GM19238 (cell line): Measurements from ENCODE around the gene BAG2.

ENCODE experiments used
- DNase-seq: peaks from one replicate; pipeline ENCODE4 v3.0.0; 2011; ENCODE audit warnings: low spot score; ENCODE audit not compliant: insufficient read length

Gene BAG2

GRCh38 chr6:57172136-57173055 is at the start of gene BAG2:
TSS of gene BAG2 (plus strand) at chr6:57172326. CDS start at chr6:57172698, 372 bp downstream.
- peak; percentile 76 for DNase-seq

DNA sequence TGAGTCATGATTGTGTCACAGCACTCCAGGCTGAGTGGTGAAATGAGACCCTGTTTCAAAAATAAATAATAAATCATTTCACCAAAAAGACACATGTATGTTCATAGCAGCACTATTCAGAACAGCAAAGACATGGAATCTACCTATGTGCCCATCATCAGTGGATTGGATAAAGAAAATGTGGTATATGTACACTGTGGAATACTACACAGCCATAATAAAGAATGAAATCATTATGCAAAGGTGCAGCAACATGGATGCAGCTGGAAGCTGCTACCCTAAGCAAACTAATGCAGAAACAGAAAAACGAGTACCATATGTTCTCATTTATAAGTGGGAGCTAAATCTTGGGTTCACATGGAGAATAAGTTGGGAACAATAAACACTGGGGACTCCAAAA is 49.0 kb upstream of the BAG2 start:
- DNase-seq = no peak

DNA sequence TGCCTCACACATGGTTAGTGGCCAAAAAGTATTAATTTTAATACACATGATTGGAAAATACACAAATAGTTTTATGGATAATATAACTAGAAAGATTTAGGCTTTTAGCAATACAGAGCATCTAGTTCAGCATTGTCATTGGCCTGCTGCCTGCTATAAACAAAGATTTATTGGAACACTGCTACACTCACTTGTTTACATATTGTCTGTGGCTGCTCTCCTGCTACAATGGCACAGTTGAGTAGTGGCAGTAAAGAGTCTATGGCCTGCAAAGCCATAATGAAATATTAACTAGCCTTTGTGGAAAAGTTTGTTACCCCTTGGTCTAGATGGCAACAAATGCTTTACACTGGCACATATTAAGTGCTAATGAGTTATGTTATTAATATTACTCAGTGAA is 44.4 kb upstream of the BAG2 start:
- DNase-seq = no peak

- no peak for DNase-seq
Observed at GRCh38 chr6:57130661-57131177, 41.4 kb upstream of the BAG2 start.

DNA sequence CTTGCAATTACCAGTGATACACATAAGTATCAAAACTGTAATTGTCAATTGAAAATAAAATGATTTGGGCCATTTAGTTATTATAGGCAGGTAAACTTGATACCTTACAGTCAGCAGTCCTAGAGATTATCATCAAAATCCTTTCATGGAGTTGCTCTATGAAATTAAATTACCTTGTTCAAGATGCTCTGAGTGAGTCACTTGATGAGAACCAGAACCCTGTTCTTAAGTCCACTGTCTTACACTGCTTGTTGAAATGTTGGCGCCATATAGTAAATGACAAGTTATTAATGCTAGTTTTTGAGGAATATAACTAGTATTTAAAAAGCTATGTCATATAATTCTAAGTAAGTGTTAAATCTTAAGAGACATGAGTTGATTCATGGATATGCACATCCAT is 37.2 kb upstream of the BAG2 start:
- no peak for DNase-seq

GRCh38 chr6:57135885-57136284 is 36.2 kb upstream of the BAG2 start:
- no peak for DNase-seq

DNA sequence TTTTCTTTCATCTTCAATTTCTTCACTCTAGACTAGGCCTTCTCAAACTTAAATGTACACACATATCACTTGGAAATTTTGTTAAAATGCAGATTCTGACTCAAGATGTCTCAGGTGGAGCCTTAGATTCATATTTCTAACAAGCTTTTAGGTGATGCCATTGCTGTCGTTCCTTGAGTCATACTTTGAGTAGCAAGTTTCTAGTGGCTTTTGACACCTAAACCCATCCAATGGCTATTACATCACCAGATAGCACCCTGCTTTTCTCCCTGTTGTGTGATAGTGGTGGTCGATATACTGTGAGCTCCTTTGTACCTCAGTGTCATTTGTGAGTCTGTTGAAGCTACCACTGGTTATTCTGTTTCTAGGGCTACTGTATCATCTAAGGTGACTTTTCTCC is 34.8 kb upstream of the BAG2 start:
- no peak for DNase-seq

GRCh38 chr6:57138026-57138425 is 34.1 kb upstream of the BAG2 start:
- no peak for DNase-seq

DNA sequence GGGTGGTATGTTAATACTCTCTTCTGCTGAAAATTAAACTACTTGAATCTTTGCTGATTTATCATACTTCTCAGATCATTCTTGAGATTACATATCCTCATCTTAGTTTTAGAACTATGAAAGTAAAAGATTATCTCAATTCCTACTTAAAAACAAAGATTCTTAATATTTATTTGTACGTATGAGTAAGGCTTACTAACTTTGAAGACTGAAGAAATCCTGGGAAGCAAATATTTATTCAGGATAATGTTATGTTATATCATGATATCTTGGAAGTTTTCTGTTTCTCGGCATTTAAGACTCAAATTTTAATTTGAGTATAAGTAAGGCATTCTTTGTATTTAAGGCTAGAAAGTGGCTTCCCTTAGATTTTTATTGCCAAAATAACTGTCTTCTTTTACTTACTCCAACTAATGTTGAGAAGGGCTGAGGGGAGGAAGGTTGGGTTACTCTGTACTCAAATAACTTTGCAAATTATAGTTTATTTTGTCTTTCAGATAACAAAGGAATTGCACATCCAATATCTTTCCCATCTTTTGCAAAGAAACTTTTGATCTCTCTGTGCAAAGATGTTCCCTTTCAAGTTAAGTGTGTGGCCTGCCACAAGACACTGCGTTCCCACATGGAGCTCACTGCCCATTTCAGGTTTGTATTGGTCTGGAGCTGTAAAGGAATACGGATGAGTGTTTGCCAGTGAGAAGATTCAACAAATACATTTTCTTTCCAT is 30.5 kb upstream of the BAG2 start:
- no peak for DNase-seq

- no peak for DNase-seq
Observed at GRCh38 chr6:57142178-57142525, 30.0 kb upstream of the BAG2 start.

DNA sequence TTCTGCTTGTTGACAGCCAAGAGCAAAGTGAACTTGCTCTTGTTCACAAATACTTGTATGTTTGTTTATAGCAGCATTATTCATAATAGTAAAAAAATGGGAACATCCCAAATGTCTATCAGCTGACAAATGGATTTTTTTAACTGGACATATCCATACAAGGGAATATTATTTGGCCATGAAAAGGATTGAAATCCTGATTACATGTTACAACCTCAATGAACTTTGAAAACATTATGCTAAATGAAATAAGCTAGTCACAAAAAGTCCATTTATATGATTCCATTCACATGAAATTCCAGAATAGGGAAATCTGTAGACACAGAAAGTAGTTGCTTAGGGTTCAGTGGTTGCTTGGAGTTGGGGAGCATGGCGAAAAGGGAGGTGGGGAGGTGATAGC is 28.4 kb upstream of the BAG2 start:
- no peak for DNase-seq

DNA sequence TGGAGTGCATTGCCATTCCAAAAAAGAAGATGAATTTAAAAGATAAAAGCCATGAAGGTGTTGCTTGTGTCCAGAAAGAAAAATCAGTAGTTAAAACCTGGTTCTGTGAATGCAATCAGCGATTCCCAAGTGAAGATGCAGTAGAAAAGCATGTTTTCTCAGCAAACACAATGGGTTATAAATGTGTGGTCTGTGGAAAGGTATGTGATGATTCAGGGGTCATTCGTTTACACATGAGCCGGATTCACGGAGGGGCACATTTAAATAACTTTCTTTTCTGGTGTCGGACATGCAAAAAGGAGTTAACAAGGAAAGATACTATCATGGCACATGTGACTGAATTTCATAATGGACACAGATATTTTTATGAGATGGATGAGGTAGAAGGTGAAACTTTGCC is 24.7 kb upstream of the BAG2 start:
- DNase-seq = no peak

DNA sequence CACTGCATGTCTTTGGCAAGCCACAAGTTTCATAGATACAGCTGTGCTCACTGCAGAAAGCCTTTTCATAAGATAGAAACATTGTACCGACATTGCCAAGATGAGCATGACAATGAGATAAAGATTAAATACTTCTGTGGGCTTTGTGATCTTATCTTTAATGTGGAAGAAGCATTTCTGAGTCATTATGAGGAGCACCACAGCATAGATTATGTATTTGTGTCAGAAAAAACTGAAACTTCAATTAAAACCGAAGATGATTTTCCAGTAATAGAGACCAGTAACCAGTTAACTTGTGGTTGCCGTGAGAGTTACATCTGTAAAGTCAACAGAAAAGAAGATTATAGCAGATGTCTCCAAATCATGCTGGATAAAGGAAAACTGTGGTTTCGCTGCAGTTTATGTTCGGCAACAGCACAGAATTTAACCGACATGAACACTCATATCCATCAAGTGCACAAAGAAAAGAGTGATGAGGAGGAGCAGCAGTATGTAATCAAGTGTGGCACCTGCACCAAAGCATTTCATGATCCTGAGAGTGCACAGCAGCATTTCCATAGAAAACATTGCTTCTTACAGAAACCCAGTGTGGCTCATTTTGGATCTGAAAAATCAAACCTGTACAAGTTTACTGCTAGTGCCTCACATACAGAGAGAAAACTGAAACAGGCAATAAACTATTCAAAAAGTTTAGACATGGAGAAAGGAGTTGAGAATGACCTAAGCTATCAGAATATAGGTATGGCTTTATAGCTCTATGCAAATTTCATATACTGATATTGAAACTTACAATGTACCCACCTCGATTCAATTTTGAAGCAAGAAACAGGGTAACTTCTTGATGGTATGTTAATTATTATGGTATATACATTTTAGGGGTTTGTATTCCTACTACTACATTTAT is 23.9 kb upstream of the BAG2 start:
- DNase-seq = no peak

GRCh38 chr6:57158658-57159057 is 13.5 kb upstream of the BAG2 start:
- DNase-seq = no peak

GRCh38 chr6:57159127-57159526 is 13.0 kb upstream of the BAG2 start:
- DNase-seq = no peak

DNA sequence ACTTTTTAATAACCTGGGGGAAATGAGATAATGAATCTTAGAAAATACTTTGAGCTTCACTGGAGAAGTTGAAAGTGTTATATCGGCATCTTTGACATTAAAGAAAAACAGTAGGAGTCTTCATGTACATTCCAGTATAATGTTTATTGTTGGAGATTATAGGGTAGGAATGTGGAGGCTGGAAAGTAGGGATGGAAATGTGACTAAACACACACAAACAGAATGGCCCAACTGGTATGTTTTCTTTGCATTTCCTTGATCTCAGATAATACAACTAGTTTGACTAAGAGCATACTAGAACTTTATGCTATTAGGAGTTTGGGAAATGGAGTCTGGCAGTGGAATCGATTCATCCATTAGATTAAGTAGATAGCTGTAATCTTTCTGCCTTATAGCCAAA is 10.1 kb upstream of the BAG2 start:
- DNase-seq = no peak

DNA sequence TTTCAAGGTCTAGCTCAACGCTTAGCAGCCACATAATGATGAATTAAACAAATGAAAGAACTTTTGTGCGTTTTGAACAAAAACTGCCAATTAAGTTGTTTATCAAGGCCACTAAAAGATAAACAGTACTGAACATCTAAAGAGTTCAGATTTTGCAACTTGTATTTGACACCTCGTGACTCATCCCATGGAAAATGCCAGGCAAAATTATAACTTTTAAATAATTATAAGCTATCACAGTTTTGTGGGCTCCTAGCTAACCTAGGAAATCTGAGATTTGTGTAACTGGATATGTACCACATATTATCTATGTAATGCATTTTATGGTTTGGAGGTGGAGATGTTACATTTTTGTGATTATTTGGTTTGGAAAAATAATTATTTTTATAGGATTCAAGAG is 9.6 kb upstream of the BAG2 start:
- DNase-seq = no peak

- DNase-seq = no peak
Observed at GRCh38 chr6:57163956-57164355, 8.2 kb upstream of the BAG2 start.

DNA sequence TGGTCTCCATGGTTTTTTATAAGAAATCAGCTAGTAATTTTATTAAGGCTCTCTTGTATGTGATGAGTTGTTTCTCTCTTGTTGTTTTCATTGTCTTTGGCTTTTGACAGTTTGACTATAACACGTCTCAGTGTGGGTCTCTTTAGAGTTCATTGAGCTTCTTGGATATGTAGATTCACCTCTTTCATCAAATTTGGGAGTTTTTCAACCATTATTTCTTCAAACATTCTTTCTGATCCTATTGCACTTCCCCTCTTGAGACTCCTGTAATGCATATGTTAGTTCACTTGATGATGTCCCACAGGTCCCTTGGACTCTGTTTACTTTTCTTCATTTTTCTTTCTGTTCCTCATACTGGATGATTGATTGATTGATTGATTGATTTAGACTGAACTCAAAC is 7.0 kb upstream of the BAG2 start:
- no peak for DNase-seq

DNA sequence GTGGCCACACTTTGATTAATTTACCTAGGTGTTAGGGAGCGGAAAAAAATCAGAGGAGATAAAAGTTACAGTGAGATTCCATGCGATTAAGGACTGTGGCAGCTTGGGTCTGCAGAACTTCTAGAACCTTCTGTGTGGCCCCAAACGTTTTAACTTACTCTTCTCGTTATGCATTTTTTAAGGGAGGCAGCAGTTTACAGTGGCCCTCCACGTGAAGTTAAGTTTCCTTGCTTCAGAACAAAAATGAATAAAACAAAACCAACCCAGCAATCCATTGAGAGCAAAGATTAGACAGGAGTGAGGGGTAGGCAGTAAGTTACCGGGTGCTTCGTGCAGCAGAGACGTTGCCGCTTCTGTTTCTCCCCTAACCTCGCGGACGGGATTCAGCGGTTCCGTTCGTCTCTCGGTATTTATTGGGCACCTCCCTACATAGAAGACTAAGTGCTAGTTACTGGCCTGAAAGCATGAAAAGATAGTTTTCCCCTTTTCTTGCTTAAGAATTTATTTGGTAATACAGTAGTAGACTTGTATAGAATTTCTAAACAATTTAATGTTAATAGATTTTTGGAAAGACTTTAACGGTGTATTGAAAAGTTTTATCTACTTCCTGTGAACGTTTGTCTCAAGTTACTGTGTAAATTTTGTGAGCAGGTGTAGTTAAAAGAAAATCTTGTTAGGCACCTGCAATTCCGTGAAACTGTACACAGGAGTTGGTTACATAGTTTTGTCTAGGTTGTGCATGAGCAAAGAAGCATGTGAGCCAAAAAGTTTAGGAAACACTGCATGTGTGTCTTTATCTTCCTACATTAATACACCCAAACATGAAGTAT is 1.1 kb downstream of the BAG2 start:
- DNase-seq = peak; percentile 15
